Adrenal gland (tissue), 5 donors: Measurements from ENCODE around the gene OXSR1.

ENCODE experiments used
- POLR2A ChIP-seq, 2 donors: fragments of 450-650 bp; IDR thresholded peaks; one replicate each; pipeline ENCODE4 v1.6.1; 2017; ENCODE audit warnings: antibody characterized with exemption in 2 of 2, mild to moderate bottlenecking in 2 of 2, moderate library complexity in 1 of 2
- TF ChIP-seq, protein P1 (sequence below), 6 experiments: fragments of 450-650 bp in 4 of 6; fragments of 200-600 bp in 2 of 6; sonication (generic) in 1 of 6; IDR thresholded peaks; 1 replicate in 5 of 6; 2 replicates in 1 of 6; pipeline versions ENCODE4 v1.5.1 to v1.8.0; 2016 to 2021; ENCODE audit warnings: antibody characterized with exemption in 6 of 6, mild to moderate bottlenecking in 2 of 6, moderate library complexity in 1 of 6
- donor health status: DM: no; HTN: no; CAD: no.

DNA sequence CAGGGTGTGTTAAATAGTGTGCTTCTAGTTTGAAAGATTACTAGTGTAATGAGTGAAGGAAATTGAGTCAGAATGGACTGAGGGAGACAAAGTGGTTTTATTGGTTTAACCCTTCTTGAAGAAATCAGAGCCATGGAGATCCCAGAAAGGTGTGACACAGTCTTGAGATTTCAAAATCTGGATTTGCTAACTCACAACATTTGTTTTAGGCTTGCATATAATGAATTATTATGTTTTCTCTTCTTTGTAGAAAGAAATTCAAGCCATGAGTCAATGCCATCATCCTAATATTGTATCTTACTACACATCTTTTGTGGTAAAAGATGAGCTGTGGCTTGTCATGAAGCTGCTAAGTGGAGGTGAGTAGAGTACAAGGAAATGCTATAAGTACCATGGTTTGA, 25.1 kb downstream of the OXSR1 start:
- TF ChIP-seq, protein P1, sequence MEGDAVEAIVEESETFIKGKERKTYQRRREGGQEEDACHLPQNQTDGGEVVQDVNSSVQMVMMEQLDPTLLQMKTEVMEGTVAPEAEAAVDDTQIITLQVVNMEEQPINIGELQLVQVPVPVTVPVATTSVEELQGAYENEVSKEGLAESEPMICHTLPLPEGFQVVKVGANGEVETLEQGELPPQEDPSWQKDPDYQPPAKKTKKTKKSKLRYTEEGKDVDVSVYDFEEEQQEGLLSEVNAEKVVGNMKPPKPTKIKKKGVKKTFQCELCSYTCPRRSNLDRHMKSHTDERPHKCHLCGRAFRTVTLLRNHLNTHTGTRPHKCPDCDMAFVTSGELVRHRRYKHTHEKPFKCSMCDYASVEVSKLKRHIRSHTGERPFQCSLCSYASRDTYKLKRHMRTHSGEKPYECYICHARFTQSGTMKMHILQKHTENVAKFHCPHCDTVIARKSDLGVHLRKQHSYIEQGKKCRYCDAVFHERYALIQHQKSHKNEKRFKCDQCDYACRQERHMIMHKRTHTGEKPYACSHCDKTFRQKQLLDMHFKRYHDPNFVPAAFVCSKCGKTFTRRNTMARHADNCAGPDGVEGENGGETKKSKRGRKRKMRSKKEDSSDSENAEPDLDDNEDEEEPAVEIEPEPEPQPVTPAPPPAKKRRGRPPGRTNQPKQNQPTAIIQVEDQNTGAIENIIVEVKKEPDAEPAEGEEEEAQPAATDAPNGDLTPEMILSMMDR (IDR thresholded peaks at IDR 0.05) = no peak
- no peak for TF ChIP-seq POLR2A (IDR thresholded peaks at IDR 0.05)
